Activated CD4-positive, alpha-beta T cell treated with anti-CD3 and anti-CD28 coated beads, Interleukin-2, Interleukin-4, amounts not matched to agents 100 ng/mL and 50 ng/mL, durations not matched to agents 16 hours and 8 hours (primary cell): ENCODE data around the gene TSPAN18.

Source experiments
- DNase-seq: peaks from one replicate; pipeline ENCODE4 v3.0.0-alpha.2; 2020; ENCODE audit warnings: low spot score

Gene TSPAN18

GRCh38 chr11:44726283-44727113, at the start of gene TSPAN18:
Gene TSPAN18 (plus strand): TSS chr11:44726962. CDS start chr11:44906417, 179,455 bp downstream.
- DNase-seq, result no peak

- peak; percentile 22 for DNase-seq
These were observed 45.7 kb upstream of the TSPAN18 start for GRCh38 chr11:44680982-44681597.

GRCh38 chr11:44681698-44682097, 45.1 kb upstream of the TSPAN18 start:
- DNase-seq, result no peak

GRCh38 chr11:44684859-44685281, 41.9 kb upstream of the TSPAN18 start:
- DNase-seq, result no peak

GRCh38 chr11:44687388-44687787, 39.4 kb upstream of the TSPAN18 start:
- DNase-seq, result no peak

GRCh38 chr11:44689265-44689664, 37.5 kb upstream of the TSPAN18 start:
- DNase-seq, result no peak

GRCh38 chr11:44690651-44691050, 36.1 kb upstream of the TSPAN18 start:
- no peak for DNase-seq

GRCh38 chr11:44692460-44692859, 34.3 kb upstream of the TSPAN18 start:
- DNase-seq, result no peak

GRCh38 chr11:44693654-44694119, 33.1 kb upstream of the TSPAN18 start:
- no peak for DNase-seq

GRCh38 chr11:44694443-44694842, 32.3 kb upstream of the TSPAN18 start:
- DNase-seq, result no peak

- no peak for DNase-seq
These were observed 31.5 kb upstream of the TSPAN18 start for GRCh38 chr11:44695169-44695833.

GRCh38 chr11:44698252-44698912, 28.4 kb upstream of the TSPAN18 start:
- DNase-seq, result no peak

GRCh38 chr11:44699497-44700408, 27.0 kb upstream of the TSPAN18 start:
- no peak for DNase-seq

GRCh38 chr11:44701276-44701675, 25.5 kb upstream of the TSPAN18 start:
- no peak for DNase-seq

- DNase-seq, result no peak
These were observed 23.9 kb upstream of the TSPAN18 start for GRCh38 chr11:44702889-44703288.

- DNase-seq, result no peak
These were observed 19.7 kb upstream of the TSPAN18 start for GRCh38 chr11:44707094-44707493.

GRCh38 chr11:44708009-44708408, 18.8 kb upstream of the TSPAN18 start:
- no peak for DNase-seq

GRCh38 chr11:44708523-44709280, 18.1 kb upstream of the TSPAN18 start:
- DNase-seq, result no peak

GRCh38 chr11:44709281-44709562, 17.5 kb upstream of the TSPAN18 start:
- no peak for DNase-seq

GRCh38 chr11:44709966-44710365, 16.8 kb upstream of the TSPAN18 start:
- DNase-seq, result no peak
